Fibroblast of pulmonary artery (primary cell): ENCODE results near the gene PODXL2.

Experiments
- DNase-seq: peaks from one replicate; pipeline ENCODE4 v3.0.0-alpha.2; 2010; ENCODE audit warnings: low read depth
- H3K4me3 ChIP-seq: replicated peaks from 2 replicates; pipeline ENCODE4 v1.5.1; 2011; ENCODE audit warnings: low read depth, mild to moderate bottlenecking, control low read depth, low read length, moderate library complexity
- CTCF ChIP-seq: IDR thresholded peaks from 2 replicates; pipeline ENCODE4 v1.5.1; 2011; ENCODE audit warnings: mild to moderate bottlenecking, control low read depth, low read length, inconsistent platforms; ENCODE audit errors: missing control alignments

Gene PODXL2

GRCh38 chr3:127620637-127621375 is 8.2 kb upstream of the PODXL2 start:
- H3K4me3 ChIP-seq = no peak overlapping the region
- TF ChIP-seq CTCF = no peak
- no peak for DNase-seq

GRCh38 chr3:127622031-127622430 is 7.0 kb upstream of the PODXL2 start:
- no peak for TF ChIP-seq CTCF
- H3K4me3 ChIP-seq = no peak overlapping the region
- no peak for DNase-seq

DNA sequence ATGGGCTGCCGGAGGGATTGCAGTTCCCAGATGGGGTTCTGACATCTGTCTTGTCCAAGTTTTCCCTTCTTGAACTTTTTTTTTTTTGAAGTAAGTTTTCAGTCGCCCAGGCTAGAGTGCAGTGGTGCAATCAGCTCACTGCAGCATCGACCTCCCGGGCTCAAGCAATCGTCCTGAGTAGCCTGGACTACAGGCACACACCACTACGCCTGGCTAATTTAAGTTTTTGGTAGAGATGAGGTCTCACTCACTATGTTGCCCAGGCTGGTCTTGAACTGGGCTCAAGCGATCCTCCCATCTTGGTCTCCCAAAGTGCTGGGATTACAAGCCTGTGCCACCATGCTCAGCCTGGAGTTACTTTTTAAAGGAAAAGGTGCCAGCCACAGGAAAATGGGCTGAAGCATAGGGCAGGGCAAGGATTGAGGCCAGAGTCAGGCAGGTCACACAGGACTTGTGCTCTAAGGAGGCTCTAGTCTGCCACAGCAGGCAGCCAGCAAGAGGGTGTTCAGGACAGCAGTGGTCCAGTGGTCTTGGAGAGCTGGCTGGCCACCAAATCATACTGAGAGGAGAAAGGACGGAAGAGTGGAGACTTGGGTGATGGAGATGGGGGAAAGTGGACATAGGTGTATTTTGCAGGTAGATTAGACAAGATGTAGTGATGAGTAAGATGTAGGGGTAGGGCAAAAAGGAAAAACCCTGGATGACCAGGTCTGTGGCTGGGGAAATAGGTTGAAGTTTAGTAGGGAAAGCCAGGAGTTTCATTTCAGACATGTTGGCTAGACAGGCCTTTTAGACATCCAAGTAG is 6.0 kb upstream of the PODXL2 start:
- no peak for TF ChIP-seq CTCF
- H3K4me3 ChIP-seq = no peak overlapping the region
- no peak for DNase-seq

GRCh38 chr3:127624063-127624462 is 4.9 kb upstream of the PODXL2 start:
- no peak for DNase-seq
- H3K4me3 ChIP-seq = no peak overlapping the region
- TF ChIP-seq CTCF = no peak

- no peak for DNase-seq
- TF ChIP-seq CTCF = no peak
These were observed 3.2 kb upstream of the PODXL2 start for GRCh38 chr3:127625821-127626220.

DNA sequence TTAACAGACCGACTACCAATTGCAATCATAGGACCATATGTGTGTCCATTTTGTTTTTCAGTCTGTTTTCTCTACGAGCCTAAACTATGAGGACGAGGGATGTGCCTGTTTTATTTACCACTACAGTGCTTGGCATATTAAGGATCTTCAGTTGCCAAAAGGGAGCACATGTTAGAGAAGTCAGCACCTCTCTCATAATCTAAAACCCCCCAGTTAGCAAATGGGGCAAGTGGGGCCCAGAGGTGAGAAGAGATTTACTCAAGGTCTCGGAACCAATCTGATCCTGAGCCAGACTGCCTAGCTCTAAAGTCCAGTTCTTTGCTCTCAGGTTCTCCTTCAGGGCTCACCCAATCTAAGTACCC is 578 bp upstream of the PODXL2 start:
- no peak for DNase-seq
- no peak for TF ChIP-seq CTCF
- H3K4me3 ChIP-seq = no peak overlapping the region

More at GRCh38 chr3:127625821-127626220, 3.2 kb upstream of the PODXL2 start:
- no peak overlapping the region for H3K4me3 ChIP-seq
